NOMO-1 treated with dmso at 0.1 percent for 144 hours (cell line): ENCODE measurements around the gene RSPO1.

Experiments
- DNase-seq: peaks from one replicate; lab custom pipeline; 2025; ENCODE audit not compliant: unreplicated experiment; lab: John Stamatoyannopoulos, UW

The RSPO1 gene

DNA sequence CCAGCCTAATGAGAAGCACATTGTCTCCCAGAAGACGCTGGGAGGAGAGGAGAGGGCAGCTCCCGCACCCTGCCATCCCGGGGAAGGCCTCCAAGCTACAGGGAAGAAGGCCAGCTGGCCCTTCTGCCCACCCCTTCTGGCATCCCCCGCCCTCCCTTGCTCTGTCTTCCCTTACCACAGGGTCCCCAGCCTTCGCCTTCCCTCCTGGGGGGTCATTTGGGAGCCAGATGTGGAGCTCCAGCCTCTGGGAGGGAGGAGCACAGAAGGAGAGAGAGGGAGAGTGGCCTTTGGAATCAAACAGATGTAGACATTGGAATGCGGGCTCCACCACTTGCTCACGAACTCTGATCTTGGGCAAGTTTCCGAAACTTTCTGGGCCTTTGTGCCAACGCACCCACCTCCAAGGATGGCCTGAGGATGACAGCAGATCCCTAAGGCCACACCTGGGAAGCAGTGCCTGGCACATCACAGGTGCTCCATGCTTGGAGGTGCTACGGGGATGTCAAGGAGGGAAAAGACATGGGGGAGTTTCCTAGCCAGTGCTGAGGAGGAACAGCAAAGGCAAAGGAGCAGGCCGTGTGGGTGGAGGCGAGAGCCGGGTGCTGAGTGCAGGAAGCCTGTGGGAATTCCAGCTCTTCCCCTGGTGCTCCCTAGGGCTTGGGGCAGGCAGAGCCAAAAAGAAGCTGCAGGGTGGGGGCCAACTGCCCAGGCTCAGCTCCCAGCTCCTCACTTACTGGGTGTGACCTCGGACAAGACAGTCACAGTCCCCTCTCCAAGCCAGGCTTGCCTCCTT lies 23.1 kb upstream of the RSPO1 start:
- no peak for DNase-seq

GRCh38 chr1:37656881-37657280 lies 22.2 kb upstream of the RSPO1 start:
- no peak for DNase-seq

- DNase-seq, result no peak
Measured at GRCh38 chr1:37656026-37656425, 21.3 kb upstream of the RSPO1 start.

DNA sequence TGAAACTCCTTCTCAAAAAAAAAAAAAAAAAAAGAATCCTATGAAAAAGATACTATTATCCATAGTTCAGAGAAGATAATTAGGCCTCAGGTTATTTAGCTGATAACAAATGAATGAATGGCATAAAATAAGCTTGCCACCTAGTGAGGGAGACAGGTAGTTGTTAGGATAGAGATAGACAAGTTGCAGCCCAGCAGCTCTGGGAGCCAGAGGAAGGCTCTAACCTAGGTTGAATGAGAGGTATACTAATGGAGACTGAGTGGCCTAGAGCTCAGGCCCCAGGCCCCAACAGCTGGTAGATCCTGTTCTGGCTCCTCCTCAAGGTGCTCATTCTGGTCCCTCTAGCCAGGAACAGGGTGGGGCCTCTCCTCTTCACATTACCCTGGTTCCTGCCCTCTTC lies 20.6 kb upstream of the RSPO1 start:
- DNase-seq, result no peak

- DNase-seq, result no peak
Measured at GRCh38 chr1:37653906-37654305, 19.2 kb upstream of the RSPO1 start.

DNA sequence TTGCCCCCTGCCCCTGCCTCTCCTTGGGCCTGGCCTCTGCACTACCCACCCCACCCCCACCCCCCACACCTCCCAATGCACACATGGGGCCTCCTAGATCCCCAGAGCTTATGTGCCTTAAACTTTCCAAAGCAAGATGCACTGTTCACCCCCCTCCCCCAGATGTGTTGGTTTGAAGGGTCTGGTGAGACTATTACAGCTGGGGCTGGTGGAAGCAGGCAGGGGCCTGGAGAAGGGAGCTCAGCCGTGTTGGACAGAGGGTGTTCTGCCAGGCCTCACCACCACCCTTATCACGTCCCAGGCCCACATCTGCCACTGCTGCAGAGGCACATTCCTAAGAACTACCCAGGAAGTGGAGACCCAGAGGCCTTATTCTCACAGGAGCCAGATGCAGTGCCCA lies 18.3 kb upstream of the RSPO1 start:
- no peak for DNase-seq

DNA sequence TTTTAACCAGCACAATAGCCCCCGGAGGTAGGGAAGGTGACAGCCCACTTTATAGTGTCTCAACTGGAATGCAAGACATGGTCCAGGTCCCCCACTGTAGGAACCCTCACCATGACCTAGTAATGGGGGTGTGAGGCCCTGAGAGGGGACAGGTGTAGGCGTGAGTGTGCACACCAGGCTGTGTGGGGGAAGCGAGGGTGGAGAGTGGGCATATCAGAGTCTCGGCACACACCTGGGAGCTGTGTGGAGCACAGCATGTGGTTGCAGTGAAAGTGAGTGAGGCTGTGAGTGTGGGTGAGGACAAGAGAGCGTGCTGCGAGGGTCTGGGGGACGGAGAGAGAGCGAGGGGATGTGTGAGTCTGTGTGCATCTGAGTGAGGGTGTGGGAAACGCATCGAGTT lies 17.1 kb upstream of the RSPO1 start:
- DNase-seq, result no peak

DNA sequence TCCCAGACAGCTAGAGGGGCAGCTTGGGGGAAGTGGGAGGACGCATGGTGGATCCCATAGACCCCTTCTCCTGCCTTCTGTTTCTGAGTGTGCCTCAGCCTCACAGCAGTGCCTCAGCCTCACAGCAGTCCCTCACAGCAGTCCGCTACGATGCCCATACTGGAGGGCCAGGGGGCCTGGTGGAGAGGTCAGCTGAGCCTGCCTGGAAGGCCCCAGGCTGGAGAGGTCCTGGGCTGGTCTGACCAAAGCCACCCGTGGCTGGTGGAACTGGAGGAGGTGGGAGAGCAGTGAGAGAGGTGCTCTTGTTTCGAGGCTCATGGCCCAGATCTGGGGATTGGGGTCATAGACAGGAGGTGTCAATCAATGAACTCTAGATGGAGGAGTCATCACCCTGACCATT lies 16.0 kb upstream of the RSPO1 start:
- DNase-seq, result no peak

- DNase-seq, result no peak
Measured at GRCh38 chr1:37650173-37650572, 15.5 kb upstream of the RSPO1 start.

DNA sequence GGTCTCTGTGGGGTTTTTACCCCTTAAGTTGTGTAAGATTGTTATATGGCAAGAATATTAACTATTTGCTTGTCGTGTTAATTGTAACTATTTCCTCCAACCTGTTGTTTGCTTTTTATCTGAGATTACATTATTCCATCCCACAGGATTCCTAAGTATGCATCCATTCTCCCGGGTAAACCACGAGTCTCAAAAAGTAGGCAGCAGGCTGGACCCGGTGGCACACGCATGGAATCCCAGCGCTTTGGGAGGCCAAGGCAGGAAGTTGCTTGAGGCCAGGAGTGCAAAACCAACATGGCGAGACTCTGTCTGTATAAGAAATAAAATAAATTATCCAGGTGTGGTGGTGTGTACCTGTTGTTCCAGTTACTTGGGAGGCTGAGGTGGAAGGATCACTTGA lies 12.6 kb upstream of the RSPO1 start:
- DNase-seq, result no peak

DNA sequence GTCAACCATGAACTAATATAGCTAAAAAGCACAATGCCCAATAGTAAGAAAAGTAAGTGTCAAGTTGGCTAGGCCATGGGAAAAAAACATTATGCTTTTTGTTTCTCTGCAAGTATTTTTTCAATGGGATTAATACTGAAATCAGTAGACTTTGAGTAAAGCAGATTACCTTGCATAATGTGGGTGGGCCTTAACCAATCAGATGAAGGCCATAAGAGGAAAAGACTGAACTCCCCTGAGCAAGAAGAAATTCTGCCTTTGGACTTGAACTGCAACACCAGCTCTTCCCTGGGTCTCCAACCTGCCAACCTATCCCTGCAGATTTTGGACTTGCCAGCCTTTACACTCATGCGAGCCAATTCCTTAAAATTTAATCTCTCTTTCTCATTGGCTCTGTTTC lies 6.4 kb upstream of the RSPO1 start:
- no peak for DNase-seq

GRCh38 chr1:37636435-37636834 lies 1.7 kb upstream of the RSPO1 start:
- no peak for DNase-seq

DNA sequence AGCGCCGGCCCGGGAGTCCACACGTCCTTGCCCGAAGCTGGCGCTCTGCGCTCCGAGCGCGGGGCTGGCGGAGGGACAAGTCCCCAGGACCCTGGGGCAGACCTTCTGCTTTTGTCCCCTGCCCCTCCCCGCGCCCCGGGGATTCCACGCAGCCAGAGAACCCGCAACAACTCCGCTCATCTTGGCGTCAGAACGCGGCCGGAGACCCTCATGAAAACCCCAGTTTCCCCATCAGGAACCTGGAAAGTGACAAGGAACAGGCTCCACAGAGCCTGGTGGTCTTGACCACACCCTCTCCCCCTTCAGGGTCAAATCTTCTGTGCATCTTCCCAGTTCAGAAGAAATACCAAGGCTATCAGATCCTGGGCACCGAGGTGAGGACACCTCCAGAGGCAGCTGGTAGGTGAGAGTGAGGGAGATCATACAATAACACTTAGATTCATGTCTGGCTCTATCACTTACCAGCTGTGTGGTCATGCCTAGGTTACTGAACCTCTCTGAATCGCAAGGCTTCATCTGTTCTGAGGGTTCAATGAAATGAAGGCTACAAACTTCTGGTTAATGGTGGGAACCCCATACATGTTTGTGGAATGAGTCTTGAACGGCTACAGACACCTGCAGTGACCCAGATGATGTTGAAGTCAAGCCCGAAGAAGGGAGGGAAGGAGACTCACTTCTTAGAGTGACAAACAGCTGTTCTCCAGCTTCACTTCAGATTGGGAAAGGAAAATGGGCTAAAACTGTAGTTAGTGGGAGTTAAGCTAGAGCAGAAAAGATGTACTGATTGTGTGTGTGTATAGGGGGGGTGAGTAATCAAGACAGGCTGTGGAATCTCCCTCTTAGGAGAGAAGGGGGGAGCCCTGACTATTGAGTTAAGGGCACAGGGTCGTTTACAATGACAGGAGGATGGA lies 555 bp upstream of the RSPO1 start:
- DNase-seq, result no peak

GRCh38 chr1:37633938-37634243 lies 801 bp downstream of the RSPO1 start:
- no peak for DNase-seq

GRCh38 chr1:37633040-37633937 lies 1.4 kb downstream of the RSPO1 start:
- no peak for DNase-seq

DNA sequence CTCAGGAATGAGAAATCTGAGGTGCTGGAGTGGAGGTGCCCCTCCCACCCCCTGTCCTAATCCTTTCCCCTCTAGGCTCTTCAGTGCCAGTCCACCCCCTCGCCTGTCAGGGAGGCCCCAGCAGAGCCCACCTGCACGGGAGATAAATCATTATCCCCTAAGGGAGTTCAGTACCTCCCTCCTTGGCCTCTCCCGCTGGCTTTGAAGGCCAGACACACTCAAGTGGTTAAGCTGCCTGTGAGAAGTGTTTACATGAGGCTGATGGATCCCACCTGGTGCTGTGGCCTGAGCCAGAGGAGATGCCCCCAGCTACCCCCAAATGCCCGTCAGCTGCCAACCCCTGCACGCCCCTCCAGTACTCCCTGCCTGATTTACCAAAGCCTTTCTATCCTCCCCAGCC lies 3.7 kb downstream of the RSPO1 start:
- DNase-seq, result no peak

DNA sequence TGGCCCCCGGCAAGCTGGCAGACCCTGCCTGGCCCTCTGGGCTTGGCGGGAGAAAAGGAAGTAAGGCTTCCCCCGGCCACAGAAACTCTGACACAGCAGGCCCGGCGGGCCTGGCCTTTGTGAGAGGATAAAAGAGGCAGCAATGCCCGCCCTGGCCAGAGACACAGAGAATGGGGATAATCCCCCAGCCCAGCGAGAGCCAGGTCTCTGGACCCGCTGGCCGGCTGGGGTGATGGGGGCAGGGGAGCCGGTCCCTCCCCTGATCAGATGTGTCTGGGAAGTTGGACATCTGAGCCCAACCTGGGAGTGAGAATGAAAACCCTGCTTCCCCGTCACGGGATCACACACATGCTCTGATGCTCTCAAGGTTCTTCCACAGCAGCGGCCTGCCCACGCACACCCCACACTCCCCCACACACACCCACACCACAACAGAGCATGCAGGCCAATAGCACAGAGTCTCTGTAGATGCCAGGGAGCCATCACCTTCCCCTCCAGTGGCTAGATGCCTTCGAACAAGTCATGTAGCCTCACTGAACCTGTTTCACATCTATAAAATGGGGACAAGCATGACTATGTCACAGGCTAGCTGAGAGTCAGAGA lies 4.2 kb downstream of the RSPO1 start:
- no peak for DNase-seq

- no peak for DNase-seq
Measured at GRCh38 chr1:37629726-37630425, 4.8 kb downstream of the RSPO1 start.

GRCh38 chr1:37629008-37629407 lies 5.7 kb downstream of the RSPO1 start:
- no peak for DNase-seq

- peak; percentile 34 for DNase-seq
Measured at GRCh38 chr1:37628026-37628556, 6.6 kb downstream of the RSPO1 start.
